Measurements from ENCODE around the gene VOPP1. TPM values are rescaled to one million over a fixed set of nuclear protein-coding genes. Genes with fewer than 3 reads are reported as not detected.

VOPP1 gene
- total and polyA plus RNA-seq, 2 experiments from 2014 or later = 27.5 to 86.5 TPM

- Histone ChIP-seq H3F3A (ENCODE audit: insufficient read depth) (no peaks in the 10 kb centered on the region), H3K79me2 (ENCODE audit: insufficient read depth) (no peaks in the 10 kb centered on the region), H3K4me2 (ENCODE audit: unreplicated experiment) (no peak overlapping the region), H3K9me2 (ENCODE audit: insufficient read depth) (no peaks in the 10 kb centered on the region), H3K9me3 (ENCODE audit: low read depth) (no peaks in the 10 kb centered on the region), H3K4me3 (no peak overlapping the region), H4K20me1 (ENCODE audit: insufficient read depth) (no peaks in the 10 kb centered on the region), H3K27ac (no peak overlapping the region), H2AFZ (no peak overlapping the region), H3K4me1 (ENCODE audit: insufficient read depth) (no peaks in the 10 kb centered on the region), H3K9ac (no peak overlapping the region), H3K27me3 (replicated peaks; ENCODE audit: insufficient read depth) (0 out of 2 replicates have a peak, but pooled peaks cover 6% of the 10 kb centered on the region), H3K36me3 (ENCODE audit: low read depth) (no peaks in the 10 kb centered on the region)
- TF ChIP-seq EZH2 (IDR thresholded peaks at IDR 0.05; ENCODE audit: insufficient read depth, poor library complexity, severe bottlenecking) (no peak), EZH2phosphoT487 (IDR thresholded peaks at IDR 0.05; ENCODE audit: insufficient read depth, low read depth) (no peak)
- in situ Hi-C loops (cut with MboI) = loop anchor here (10.0 kb wide), 1 partner anchor 319 kb away; no protein-coding TSS in a partner anchor
- peak; percentile 69 for DNase-seq
- 33 to 40% methylated on average over 11 to 14 of the region's 14 CpGs for WGBS, 2 experiments (ENCODE audit: low coverage in 1 of 2, low lambda C conversion rate in 2 of 2, missing lambda C conversion rate in 2 of 2)
Observed at GRCh38 chr7:55593515-55594318, 21.4 kb upstream of the VOPP1 start.

GRCh38 chr7:55593172-55593514, 20.8 kb upstream of the VOPP1 start:
- H3K4me2 ChIP-seq (ENCODE audit: unreplicated experiment) = no peak overlapping the region
- in situ Hi-C loops (cut with MboI) = loop anchor here (10.0 kb wide), 1 partner anchor 318 kb away; no protein-coding TSS in a partner anchor

GRCh38 chr7:55592492-55592891, 20.2 kb upstream of the VOPP1 start:
- Histone ChIP-seq H2AFZ (no peak overlapping the region), H3K9ac (no peak overlapping the region), H3K4me1 (ENCODE audit: insufficient read depth) (no peaks in the 10 kb centered on the region), H3K27me3 (replicated peaks; ENCODE audit: insufficient read depth) (0 out of 2 replicates have a peak, but pooled peaks cover 6% of the 10 kb centered on the region), H3K4me3 (no peak overlapping the region), H3K36me3 (ENCODE audit: low read depth) (no peaks in the 10 kb centered on the region), H3K27ac (no peak overlapping the region), H4K20me1 (ENCODE audit: insufficient read depth) (no peaks in the 10 kb centered on the region), H3K9me3 (ENCODE audit: low read depth) (no peaks in the 10 kb centered on the region), H3K9me2 (ENCODE audit: insufficient read depth) (no peaks in the 10 kb centered on the region), H3F3A (ENCODE audit: insufficient read depth) (no peaks in the 10 kb centered on the region), H3K4me2 (ENCODE audit: unreplicated experiment) (no peak overlapping the region), H3K79me2 (ENCODE audit: insufficient read depth) (no peaks in the 10 kb centered on the region)
- DNase-seq = no peak
- 45 to 71% methylated on average over 1 of the region's 1 CpG for WGBS, 2 experiments (ENCODE audit: low coverage in 1 of 2, low lambda C conversion rate in 2 of 2, missing lambda C conversion rate in 2 of 2)
- TF ChIP-seq EZH2phosphoT487 (IDR thresholded peaks at IDR 0.05; ENCODE audit: insufficient read depth, low read depth) (no peak), EZH2 (IDR thresholded peaks at IDR 0.05; ENCODE audit: insufficient read depth, poor library complexity, severe bottlenecking) (no peak)
- in situ Hi-C loops (cut with MboI) = loop anchor here (10.0 kb wide), 1 partner anchor 318 kb away; no protein-coding TSS in a partner anchor

More at GRCh38 chr7:55593172-55593514, 20.8 kb upstream of the VOPP1 start:
- H3K9me2 ChIP-seq (ENCODE audit: insufficient read depth) = no peaks in the 10 kb centered on the region
- H3F3A ChIP-seq (ENCODE audit: insufficient read depth) = no peaks in the 10 kb centered on the region
- H3K4me1 ChIP-seq (ENCODE audit: insufficient read depth) = no peaks in the 10 kb centered on the region
- TF ChIP-seq EZH2phosphoT487 (IDR thresholded peaks at IDR 0.05; ENCODE audit: insufficient read depth, low read depth) = no peak
- TF ChIP-seq EZH2 (IDR thresholded peaks at IDR 0.05; ENCODE audit: insufficient read depth, poor library complexity, severe bottlenecking) = no peak
- H3K9ac ChIP-seq = no peak overlapping the region
- no peaks in the 10 kb centered on the region for H3K9me3 ChIP-seq (ENCODE audit: low read depth)
- H3K4me3 ChIP-seq = no peak overlapping the region
- no peaks in the 10 kb centered on the region for H3K36me3 ChIP-seq (ENCODE audit: low read depth)
- no peak for DNase-seq
- 76 to 78% methylated on average over 4 of the region's 4 CpGs for WGBS, 2 experiments (ENCODE audit: low coverage in 1 of 2, low lambda C conversion rate in 2 of 2, missing lambda C conversion rate in 2 of 2)
- no peaks in the 10 kb centered on the region for H3K79me2 ChIP-seq (ENCODE audit: insufficient read depth)
- H2AFZ ChIP-seq = no peak overlapping the region
- H3K27ac ChIP-seq = no peak overlapping the region
- H3K27me3 ChIP-seq (replicated peaks; ENCODE audit: insufficient read depth) = 0 out of 2 replicates have a peak, but pooled peaks cover 6% of the 10 kb centered on the region
- H4K20me1 ChIP-seq (ENCODE audit: insufficient read depth) = no peaks in the 10 kb centered on the region

- no peak for TF ChIP-seq EZH2 (IDR thresholded peaks at IDR 0.05; ENCODE audit: insufficient read depth, poor library complexity, severe bottlenecking)
- no peak for TF ChIP-seq EZH2phosphoT487 (IDR thresholded peaks at IDR 0.05; ENCODE audit: insufficient read depth, low read depth)
- Histone ChIP-seq H3K4me1 (ENCODE audit: insufficient read depth) (no peaks in the 10 kb centered on the region), H4K20me1 (ENCODE audit: insufficient read depth) (no peaks in the 10 kb centered on the region), H3K9me2 (ENCODE audit: insufficient read depth) (no peaks in the 10 kb centered on the region), H3K27ac (no peak overlapping the region), H3K27me3 (replicated peaks; ENCODE audit: insufficient read depth) (0 out of 2 replicates have a peak, but pooled peaks cover 6% of the 10 kb centered on the region), H2AFZ (no peak overlapping the region), H3K4me3 (no peak overlapping the region), H3K79me2 (ENCODE audit: insufficient read depth) (no peaks in the 10 kb centered on the region), H3K9me3 (ENCODE audit: low read depth) (no peaks in the 10 kb centered on the region), H3K9ac (no peak overlapping the region), H3K4me2 (ENCODE audit: unreplicated experiment) (no peak overlapping the region), H3F3A (ENCODE audit: insufficient read depth) (no peaks in the 10 kb centered on the region), H3K36me3 (ENCODE audit: low read depth) (no peaks in the 10 kb centered on the region)
- in situ Hi-C loops (cut with MboI) = loop anchor here (10.0 kb wide), 1 partner anchor 317 kb away; no protein-coding TSS in a partner anchor
- no peak for DNase-seq
- WGBS, 2 experiments (ENCODE audit: low coverage in 1 of 2, low lambda C conversion rate in 2 of 2, missing lambda C conversion rate in 2 of 2) = 52 to 53% methylated on average over 3 of the region's 3 CpGs
Observed at GRCh38 chr7:55591282-55591931, 19.1 kb upstream of the VOPP1 start.

All from GM23248 (cell line).